ENCODE measurements around the gene FGF18. TPM values are rescaled to one million over a fixed set of nuclear protein-coding genes. Genes with fewer than 3 reads are reported as not detected.

FGF18 gene
- total RNA-seq, 1 experiment from 2014 or later = not detected

DNA sequence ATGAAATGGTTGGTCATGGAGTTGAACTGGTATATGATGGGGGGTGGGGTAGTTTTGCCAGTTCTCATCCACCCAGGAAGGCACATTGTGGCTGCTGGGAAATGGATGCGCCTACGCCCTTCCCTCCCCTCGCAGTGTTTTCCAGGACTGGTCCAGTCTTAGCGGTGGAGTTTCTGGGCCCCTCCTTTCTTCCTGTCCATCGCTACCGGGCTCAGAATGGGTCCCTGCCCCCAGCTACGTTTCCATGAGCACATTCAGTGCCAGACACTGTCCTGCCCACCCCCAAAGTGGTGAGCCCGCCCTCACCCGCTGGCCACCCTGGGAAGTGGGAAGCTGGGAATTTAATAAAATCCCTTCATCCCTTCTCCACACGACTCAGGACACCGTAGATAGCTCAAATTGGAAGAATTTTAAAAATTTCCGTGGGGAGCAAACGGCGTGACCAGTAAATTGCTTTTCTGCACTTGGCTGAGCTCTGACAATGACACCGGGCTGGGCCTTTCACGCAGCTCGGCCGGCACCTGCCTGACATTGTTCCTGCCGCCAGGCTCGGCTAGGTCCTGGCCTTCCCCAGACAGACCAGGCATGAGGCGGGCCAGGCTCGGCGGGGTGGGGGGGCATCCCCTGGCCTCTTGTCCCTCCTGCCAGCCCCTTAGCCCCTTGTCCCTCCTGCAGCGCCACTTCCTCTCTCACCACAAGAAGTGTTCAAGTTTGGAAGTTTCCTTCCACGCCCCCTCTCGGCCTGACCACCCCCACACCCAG is 3.6 kb downstream of the FGF18 start:
- DNase-seq (ENCODE audit: low read depth) = no peak

DNA sequence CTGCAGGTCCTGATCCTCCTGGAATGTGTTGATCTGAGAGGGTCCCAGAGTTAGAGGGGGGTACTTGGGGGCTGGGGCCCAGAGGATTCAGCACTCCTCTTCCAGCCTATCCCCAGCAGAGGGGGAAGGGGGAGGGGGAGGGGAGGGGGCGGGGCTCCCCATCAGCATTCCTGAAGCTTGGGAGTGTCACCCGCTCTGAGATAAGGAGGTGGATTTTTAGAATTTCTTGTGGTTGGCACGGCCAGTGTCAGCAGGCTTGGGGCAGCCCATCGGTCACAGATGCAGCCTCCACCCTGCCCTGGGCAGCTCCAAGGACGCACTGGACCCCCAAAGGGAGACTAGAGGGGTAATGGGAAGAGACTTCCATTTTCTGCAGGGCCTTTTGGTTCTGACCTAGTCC is 5.3 kb downstream of the FGF18 start:
- no peak for DNase-seq (ENCODE audit: low read depth)

DNA sequence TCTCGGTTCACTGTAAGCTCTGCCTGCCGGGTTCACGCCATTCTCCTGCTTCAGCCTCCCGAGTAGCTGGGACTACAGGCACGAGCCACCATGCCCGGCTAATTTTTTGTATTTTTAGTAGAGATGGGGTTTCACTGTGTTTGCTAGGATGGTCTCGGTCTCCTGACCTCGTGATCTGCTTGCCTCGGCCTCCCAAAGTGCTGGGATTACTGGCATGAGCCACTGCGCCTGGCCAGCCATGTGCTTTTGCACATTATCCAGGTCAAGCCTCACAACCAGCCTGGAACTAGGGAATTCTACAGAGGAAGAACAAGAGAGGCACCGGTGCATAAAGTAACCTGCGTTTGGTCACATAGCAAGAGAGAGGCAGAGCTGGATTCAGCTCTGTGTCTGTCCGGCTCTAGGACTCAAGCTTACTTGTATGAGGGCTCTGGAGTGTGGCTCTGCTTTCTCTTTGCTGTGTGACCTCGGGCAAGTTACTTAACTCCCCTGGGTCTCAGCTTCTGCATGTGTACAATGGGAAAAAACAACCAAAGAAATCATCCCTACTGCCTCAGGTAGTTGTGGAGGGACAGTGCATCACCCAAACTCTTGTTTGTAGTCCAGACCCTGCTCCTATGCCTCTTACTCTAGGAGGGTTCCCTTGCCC is 6.3 kb downstream of the FGF18 start:
- DNase-seq (ENCODE audit: low read depth) = no peak

DNA sequence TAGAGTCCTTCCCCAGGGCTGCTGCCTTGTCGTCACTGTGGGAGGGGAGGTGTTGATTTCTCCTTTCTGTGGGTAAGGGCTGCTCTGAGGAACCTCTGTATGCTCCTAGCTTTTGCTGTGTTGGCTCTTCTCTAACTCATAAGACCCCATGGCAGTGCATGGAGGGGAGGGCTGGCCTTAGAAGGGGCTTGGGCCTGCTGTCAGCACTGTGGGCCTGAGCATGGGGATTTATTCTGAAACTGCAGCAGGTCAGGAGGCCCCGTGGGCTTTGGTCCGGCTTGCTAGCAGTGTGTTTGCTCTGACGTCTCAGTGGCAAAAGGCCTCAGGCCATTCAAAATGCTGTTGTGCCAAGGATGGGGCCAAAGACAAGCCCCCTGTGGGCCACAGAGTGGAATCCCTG is 6.8 kb downstream of the FGF18 start:
- DNase-seq (ENCODE audit: low read depth) = no peak

DNA sequence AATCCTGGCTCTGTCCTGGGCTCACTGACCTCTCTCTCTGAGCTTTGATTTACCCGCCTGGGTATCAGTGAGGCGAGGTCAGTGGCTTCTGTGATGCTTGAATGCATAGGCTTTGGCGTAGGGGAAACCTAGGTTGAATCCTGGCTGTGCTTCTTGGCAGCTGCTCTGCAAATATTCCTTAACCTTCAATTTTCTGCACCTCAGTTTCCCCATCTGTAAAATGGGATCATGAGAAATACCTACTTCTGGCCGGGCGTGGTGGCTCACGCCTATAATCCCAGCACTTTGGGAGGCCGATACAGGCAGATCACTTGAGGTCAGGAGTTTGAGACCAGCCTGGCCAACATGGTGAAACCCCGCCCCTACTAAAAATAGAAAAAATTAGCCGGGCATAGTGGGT is 7.2 kb downstream of the FGF18 start:
- DNase-seq (ENCODE audit: low read depth) = no peak

DNA sequence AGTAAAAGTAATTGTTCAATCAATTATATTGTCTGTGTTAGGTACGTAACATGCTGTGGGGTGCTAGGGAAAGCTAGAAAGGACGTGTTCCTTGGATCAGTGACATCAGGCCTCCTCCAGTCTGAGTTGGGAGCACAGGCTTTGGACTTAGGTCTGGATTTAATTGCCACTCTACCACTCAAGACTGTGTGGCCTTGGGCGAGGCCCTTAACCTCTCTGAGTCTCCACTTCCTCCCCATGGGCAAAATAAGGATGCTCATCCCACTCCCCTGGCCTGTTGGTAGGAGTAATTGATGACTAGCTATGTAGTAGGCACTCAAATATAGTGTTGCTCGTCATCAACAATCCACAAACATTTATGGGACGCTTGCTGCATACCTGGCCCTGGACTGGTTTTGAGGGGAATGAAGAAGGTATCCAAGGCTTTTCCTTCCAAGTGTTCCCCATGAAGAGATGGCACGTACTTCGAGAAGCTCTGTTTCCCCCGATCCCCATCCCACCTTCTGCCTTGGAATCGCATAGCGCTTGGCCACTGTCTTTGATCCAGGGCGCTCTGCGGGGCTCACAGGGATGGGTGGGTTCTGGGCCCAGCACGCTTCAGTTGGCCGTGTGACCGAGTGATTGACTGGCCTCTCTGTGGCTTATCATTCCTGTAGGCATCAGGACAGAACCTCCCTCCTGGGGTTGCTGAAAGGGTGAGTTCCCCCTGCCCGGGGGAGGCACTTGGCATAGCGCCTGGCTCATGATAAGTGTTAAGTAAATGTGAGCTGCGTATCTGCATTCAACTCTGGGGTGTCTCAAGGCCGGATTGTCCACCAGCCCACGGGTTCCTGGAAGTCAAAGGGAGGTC is 8.1 kb downstream of the FGF18 start:
- DNase-seq (ENCODE audit: low read depth) = no peak

DNA sequence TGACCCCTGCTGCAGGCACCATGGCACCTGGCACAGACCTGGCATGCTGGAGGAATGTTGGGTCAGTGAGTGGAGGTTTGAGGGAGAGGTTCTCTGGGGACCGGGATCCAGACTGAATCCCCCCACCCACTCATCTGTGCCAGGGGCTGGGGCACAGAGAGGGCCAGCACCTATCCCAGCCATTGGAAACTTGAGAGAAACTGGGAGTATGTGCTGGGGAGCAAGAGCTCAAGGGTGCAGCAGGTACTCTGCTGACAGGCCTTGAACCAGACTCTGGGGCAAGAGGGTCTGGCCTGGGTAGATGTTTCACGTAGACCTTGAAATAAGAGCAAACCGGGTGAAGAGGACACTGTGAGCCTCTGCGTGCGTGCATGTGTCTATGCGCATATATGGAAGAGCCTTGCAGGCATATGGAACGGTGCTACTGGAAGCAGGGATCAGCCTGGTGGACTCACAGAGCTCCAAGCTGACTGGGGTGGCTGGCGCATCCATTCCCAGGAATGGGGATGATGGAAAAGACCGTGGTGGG is 8.8 kb downstream of the FGF18 start:
- no peak for DNase-seq (ENCODE audit: low read depth)

DNA sequence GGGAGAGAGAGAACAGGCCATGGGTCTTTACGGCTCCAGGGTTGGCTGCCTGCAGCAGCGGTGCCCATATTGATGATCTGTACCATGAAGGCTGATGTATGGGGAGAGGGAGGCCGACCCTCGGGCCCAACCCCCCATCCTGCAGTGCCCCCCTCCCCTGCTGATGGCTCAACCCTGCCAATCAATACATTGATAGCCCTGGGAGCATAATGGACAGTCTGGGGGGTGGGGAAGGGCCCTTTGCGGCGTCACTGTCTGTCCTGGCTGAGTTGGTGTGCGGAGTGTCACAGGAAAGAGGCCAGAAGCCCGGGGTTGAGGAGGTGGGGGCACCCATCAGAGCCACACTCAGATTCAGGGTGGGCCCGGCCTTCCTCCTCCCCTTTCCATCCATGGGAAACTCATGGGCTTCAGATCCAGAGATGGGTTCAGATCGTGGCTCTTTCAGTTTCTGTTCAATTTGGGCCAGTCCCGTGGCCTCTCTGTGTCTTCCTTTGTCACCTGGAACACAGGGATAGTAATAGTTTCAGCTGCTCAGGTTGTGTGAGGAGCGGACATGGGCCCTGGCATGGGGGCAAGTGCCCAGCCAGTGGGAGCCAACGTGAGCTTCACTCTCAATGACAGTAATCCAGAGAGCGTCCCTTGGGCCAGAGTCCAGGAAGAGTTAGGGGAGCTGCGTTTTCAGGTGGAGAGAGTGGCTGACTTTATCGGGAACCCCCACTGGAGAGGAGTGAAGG is 9.5 kb downstream of the FGF18 start:
- DNase-seq (ENCODE audit: low read depth) = no peak

DNA sequence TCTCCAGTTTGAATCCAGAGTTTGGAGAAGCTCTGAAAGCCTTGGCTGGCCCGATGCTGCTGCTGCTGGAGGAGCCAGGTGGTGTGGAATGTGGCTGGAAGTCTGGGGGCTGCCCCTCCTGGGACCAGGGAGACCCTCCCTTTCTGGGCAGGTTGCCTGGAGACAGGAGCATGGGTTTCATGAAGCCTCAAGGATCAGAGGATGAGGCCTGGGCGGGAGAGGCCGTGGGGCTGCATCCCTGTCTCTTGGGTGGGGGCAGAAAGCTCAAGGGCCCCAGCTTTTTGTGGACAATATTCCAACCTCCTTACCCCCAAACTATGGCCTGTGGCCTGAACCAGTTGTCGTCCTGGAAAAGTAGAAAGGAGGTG is 10.1 kb downstream of the FGF18 start:
- no peak for DNase-seq (ENCODE audit: low read depth)

DNA sequence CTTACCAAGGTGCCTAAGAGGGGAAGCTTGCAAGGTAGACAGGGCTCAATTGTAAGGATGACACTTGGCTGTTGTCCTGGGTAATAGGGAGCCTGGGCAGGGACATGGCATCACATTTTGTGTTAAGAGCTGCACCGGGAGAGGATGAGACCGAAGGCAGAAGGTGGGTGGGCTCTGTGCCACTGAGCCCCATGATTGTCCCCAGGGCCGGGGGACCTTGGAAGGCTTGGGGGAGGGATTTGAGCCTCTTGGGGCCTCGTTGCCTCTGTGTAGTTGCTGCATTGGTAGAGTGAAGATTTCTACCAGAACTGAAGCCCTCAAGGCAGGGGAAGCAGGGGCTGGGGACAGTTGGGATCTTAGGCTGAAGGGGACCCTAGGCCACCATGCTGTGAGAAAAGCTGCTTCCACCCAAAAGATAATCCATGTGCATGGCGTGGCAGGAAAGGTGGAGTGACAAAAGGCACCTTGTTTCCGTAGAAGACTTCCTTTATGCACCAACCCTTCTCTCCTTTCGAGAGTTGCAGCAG is 11.9 kb downstream of the FGF18 start:
- no peak for DNase-seq (ENCODE audit: low read depth)

DNA sequence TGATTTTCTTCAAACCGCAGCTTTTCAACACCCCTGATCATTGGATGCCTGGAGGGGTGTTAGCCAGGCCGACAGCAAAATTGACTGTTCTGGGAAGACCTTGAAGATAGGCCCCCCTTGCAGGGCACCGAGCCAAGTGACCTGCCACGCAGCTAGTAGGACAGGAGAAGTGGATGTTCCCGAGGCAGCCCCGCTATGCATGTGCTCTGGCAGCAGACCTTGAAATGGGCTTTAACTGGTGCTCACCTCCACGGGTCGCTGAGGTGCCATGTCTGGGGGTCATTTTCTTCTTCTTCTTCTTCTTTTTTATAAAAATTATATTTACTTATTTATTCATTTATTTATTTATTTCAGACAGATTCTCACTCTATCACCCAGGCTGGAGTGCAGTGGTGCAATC is 12.6 kb downstream of the FGF18 start:
- no peak for DNase-seq (ENCODE audit: low read depth)

DNA sequence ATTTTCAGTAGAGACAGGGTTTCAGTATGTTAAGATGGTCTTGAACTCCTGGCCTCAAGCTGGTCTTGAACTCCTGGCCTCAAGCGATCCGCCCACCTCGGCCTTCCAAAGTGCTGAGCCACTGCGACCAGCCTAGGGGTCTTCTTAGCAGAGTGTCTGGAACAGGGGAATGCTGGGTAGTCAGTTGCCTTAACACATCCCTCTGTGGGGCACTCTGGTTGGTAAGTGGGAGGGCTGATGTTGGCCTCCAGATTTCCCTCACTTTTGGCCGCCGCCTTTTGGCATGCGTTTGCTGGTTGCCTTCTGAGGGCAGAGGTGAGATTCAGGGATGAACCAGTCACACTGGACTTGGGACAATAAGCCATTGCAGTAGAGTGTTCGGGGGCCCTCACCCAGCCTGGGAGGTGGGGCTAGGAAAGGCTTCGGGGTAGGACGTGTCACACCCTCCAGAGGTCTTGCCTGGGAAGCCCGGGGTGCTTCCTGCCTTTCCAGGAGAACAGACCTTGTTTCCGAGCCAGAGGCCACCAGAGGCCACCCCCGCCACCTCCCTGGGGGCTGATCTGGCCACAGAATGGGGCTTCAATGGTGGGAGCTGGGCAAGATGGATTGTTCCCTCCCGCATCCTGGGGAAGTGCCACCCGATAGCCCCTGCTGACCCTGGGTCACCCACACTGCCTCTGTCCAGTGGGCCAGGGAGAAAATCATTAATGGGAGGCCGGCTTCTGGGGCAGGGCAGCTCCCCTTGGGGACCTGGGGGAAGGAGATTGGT is 13.3 kb downstream of the FGF18 start:
- no peak for DNase-seq (ENCODE audit: low read depth)

DNA sequence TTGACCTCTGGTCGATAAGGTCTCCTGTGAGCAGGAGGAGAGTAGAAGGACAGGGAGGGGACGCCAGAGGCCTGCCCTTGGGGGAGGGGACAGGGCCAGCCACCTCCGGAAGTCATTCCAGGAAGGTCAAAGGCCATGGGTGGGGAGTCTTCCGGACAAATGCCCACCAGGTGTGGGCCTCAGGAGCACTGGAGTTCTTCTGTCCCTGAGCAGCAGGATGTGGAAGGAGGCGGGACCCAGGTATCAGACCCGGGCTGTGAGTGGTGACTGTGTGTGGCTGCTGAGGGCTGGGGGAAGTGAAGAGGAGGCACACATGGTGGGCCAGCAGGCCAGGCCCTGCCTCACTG is 13.9 kb downstream of the FGF18 start:
- DNase-seq (ENCODE audit: low read depth) = no peak

DNA sequence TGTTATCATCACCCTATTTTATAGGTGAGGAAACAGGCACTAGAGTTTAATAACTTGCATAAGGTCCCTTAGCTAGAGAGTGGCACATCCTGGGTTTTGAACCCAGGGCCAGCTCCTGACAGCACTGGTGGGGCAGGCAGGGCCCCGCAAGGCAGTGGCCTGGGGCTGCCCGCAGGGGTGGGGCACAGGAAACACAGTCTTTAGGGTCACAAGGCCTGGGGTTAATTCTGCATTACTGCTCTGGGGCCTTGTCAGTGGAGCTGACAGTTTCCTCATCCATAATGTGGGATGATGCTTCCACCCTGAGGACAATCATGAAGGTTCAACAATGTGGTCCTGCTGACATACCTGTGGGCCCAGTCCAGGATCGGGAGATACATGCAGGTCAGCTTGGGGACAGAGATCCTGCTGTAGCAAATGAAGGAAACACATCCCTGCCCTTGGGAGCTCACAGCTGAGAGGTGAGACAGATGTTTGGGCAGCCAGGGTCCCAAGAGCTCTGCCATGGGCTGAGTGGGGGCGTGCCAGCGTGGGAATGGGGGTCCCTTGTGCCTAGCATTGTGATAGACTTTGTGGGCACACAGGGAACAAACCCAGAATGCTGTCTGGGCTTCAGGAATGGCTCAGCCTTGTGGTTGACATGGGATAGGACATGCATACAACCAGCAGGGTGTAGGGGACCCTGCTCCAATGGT is 14.7 kb downstream of the FGF18 start:
- no peak for DNase-seq (ENCODE audit: low read depth)

DNA sequence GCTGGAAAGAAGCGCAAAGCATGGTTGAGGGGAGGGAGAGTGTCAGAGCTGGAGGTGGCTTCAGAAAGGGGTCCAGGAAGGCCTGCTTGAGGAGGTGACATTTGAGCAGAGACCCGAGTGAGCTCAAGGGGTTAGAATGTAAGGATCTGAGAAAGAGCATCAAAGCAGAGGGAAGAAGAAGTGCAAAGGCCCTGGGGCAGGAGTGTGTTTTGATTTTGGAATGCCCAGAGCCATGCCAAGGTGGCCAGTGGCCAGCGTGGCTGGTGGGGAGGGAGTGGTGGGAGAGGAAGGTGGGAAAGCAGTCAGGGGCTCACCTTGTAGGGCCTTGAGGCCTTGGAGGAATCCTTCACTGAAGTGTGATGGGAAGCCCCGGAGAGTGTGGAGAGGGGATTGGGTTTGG is 15.4 kb downstream of the FGF18 start:
- DNase-seq (ENCODE audit: low read depth) = no peak

DNA sequence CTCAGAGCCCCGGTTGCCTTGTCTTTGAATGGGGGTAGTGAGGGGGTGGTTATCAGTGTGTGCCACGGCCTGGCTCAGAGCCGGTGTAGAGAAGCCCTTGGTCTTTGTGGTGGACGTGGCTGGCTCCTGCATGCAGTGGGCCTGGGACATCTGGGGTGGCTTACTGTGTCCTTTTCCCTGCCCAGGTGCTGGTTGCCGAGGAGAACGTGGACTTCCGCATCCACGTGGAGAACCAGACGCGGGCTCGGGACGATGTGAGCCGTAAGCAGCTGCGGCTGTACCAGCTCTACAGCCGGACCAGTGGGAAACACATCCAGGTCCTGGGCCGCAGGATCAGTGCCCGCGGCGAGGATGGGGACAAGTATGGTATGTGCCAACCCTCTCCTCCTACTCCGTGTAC is 16.5 kb downstream of the FGF18 start:
- no peak for DNase-seq (ENCODE audit: low read depth)

DNA sequence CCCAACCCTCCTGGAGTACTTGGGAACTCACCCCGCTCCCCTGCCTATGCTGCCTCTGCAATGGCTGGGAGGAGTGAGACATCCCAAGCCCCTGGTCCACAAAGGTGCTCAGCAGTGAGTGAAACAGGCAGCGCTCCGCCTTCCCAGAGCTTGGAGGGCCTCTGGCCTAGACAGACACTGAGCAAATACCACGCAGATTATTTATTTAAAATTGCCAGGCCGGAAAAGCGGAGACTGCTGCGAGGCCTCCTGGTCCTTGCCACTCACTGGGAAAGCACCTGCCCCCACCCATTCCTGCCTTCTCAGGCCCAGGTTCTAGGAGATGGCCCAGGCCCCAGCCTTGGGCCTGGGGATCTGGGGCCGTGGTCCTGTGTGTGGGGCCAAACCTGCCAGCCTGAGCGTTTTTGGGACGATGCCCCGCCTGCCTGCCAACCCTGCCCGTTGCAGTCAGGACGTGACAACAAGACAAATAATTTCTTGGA is 17.4 kb downstream of the FGF18 start:
- DNase-seq (ENCODE audit: low read depth) = no peak

DNA sequence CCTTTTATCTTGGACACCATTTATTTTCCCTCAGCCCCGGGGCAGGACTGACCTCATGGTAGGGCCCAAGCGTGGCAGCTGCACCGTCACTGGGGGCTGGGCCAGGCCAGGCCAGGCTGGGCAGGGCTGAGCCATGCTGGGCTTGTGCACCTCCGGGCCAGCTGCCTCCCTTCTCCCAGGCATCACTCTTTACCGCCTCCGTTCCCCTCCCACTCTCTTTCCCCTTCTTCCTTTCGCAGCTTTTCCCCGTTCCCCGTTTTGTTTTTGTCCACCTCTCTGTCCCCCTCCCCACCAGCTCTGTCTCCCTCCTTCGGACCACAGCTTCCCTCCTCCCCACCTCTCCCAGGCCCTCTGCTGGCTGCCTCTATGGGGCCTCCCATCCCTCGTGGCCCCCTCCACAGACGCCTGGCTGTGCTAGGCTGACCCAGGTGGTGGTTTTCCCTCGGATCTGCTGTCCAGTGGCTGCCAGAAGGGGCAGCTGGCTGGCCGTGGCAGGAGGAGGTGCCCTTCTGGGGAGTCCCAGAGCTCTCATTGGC is 17.9 kb downstream of the FGF18 start:
- DNase-seq (ENCODE audit: low read depth) = no peak

DNA sequence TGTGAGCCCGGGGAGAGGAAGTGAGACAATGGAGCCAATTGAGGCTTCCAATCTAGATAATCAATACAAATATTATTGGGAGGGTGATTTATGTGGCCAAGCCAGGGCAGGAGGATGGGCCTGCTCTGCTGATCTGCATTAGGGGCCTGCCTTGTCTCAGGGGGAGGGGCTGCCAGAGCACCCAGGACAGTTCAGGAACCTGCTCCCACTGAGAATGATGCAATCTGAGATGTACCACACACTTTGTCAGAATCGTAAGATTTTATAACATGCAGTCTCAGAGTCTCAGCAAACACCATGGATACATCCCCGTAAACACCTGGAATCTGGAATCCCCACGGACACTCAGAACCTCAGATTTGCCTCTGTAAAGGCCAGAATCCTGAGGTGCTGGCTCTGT is 19.3 kb downstream of the FGF18 start:
- DNase-seq (ENCODE audit: low read depth) = no peak

DNA sequence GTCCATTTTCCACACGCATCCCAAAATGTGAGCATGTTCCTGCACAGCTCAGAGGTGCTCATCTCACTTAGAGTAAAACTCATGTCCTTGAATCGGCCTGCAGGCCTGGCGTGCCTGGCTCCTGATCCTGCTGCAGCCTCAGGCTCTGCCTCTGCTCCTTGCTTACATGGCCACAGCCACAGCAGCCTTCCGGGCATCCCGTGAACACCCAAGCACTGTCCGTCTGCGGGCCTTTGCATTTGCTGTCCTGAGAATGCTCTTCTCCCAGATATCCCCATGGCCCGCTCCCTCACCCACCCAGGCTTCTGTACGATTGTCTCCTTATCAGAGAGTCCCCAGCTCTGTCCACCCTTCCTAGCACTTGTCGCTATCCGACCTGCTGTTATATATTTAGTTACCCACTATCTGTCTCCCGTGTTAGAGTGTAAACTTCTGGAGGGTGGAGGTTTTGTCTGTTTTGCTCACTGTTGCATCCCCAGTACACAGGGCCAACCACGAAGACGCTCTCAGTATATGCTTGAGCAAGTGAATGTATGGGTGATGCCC is 21.9 kb downstream of the FGF18 start:
- no peak for DNase-seq (ENCODE audit: low read depth)

Measured in M059J (cell line).